ENCODE measurements around the gene HBA2.

GRCh38 chr16:177394-177822 lies 4.7 kb downstream of the HBA2 start:
- TF ChIP-seq, protein P1, sequence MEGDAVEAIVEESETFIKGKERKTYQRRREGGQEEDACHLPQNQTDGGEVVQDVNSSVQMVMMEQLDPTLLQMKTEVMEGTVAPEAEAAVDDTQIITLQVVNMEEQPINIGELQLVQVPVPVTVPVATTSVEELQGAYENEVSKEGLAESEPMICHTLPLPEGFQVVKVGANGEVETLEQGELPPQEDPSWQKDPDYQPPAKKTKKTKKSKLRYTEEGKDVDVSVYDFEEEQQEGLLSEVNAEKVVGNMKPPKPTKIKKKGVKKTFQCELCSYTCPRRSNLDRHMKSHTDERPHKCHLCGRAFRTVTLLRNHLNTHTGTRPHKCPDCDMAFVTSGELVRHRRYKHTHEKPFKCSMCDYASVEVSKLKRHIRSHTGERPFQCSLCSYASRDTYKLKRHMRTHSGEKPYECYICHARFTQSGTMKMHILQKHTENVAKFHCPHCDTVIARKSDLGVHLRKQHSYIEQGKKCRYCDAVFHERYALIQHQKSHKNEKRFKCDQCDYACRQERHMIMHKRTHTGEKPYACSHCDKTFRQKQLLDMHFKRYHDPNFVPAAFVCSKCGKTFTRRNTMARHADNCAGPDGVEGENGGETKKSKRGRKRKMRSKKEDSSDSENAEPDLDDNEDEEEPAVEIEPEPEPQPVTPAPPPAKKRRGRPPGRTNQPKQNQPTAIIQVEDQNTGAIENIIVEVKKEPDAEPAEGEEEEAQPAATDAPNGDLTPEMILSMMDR (IDR thresholded peaks at IDR 0.05; ENCODE audit: low read depth, low read length), result no peak
- no peak for TF ChIP-seq POLR2A (IDR thresholded peaks at IDR 0.05; ENCODE audit: extremely low read depth, insufficient read length)
- TF ChIP-seq, protein P2, sequence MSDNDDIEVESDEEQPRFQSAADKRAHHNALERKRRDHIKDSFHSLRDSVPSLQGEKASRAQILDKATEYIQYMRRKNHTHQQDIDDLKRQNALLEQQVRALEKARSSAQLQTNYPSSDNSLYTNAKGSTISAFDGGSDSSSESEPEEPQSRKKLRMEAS (IDR thresholded peaks at IDR 0.05; ENCODE audit: low read depth, low read length), result no peak

Data from NB4 (cell line).